ENCODE data around the gene SHF.

GRCh38 chr15:45146405-45146804 lies 41.4 kb downstream of the SHF start:
- TF ChIP-seq CTCF (IDR thresholded peaks at IDR 0.05; ENCODE audit: borderline replicate concordance, extremely low read depth, low read length, poor library complexity, severe bottlenecking), result no peak
- TF ChIP-seq EZH2 (IDR thresholded peaks at IDR 0.05; ENCODE audit: borderline replicate concordance, low read depth, low read length, severe bottlenecking), result no peak

Measured in DND-41 (cell line).